Measurements from ENCODE around the gene HOXA1. TPM values are rescaled to one million over a fixed set of nuclear protein-coding genes. Genes with fewer than 3 reads are reported as not detected.

HOXA1 gene
- total and polyA plus RNA-seq, 2 donors from 2014 or later = 1.1 to 2.4 TPM

DNA sequence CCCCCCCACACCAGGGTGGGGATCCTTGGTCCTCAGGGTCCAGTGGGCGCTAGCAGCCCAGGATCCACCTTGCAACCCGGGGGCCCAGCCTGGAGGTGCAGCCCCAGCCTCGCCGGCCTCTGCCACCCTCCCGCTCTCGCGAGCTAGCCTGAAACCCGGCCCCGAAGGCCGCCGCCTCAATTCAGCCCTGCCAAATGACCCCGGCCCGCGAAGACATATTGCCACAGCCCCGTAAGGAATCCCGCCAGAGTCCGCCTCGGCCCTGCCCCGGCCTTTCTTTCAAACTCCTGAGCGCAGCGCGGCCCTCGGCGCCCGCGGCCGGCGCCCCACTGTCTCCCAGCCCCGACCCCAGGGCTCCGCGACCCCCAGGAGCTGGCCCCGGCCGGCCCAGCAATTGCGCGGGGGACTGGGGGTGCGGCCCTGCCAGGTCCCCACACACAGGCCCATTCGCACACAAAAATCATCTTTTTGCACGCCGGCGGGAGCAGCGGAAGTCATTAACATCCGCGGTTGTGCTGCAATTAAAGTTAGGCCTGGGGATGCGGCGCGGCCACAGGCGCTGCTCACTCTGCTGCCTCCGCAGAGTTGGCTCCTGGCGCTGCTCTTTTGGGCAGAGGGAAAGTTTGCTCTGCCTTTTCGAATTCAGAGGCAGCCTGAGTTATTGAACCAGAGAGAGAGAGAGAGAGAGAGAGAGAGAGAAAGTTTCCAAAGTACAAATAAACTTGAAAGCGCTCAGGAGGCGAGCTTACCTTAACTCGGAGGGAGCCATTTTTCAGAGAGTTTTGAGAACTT lies 43.7 kb upstream of the HOXA1 start:
- no peaks in the 10 kb centered on the region for H3K9me3 ChIP-seq (ENCODE audit: control insufficient read depth in 2 of 3, insufficient read depth in 1 of 3, low read length in 3 of 3)
- peaks cover 2 to 16% (median 7%) of the 10 kb centered on the region in 3 donors for H3K36me3 ChIP-seq (ENCODE audit: control insufficient read depth in 2 of 3, insufficient read depth in 3 of 3, low read length in 3 of 3)
- TF ChIP-seq CTCF (IDR thresholded peaks at IDR 0.05; ENCODE audit: borderline replicate concordance, extremely low read depth, insufficient read depth) = no peak
- intact Hi-C loops (cut with DNase I) = no loop called here
- H3K4me1 ChIP-seq (ENCODE audit: control insufficient read depth in 2 of 3, insufficient read depth in 2 of 3, low read depth in 1 of 3, low read length in 3 of 3) = peaks cover 9 to 31% (median 13%) of the 10 kb centered on the region in 3 donors
- DNase-seq = peak in 3 of 5 donors; percentile 69 to 87 (median 79)
- no peak for FAIRE-seq
- H3K4me3 ChIP-seq (ENCODE audit: low read length in 3 of 3) = peak overlapping the region; percentile 38 to 89 (median 45)
- H3K9ac ChIP-seq (ENCODE audit: low read length in 3 of 3) = peak overlapping the region; percentile 61 to 97 (median 64)
- no peaks in the 10 kb centered on the region for H3K27me3 ChIP-seq (ENCODE audit: control insufficient read depth, insufficient read depth, low read length)
- peak overlapping the region; percentile 76 to 97 for H3K27ac ChIP-seq (ENCODE audit: low read depth in 2 of 2, low read length in 2 of 2)

GRCh38 chr7:27138985-27139333 lies 43.2 kb upstream of the HOXA1 start:
- H3K4me3 ChIP-seq (ENCODE audit: low read length in 3 of 3) = peak overlapping the region in 2 of 3 donors; percentile 37 to 89
- peak overlapping the region; percentile 76 to 97 for H3K27ac ChIP-seq (ENCODE audit: low read depth in 2 of 2, low read length in 2 of 2)
- intact Hi-C loops (cut with DNase I) = no loop called here
- H3K9ac ChIP-seq (ENCODE audit: low read length in 3 of 3) = peak overlapping the region; percentile 15 to 97 (median 28)
- H3K9me3 ChIP-seq (ENCODE audit: control insufficient read depth in 2 of 3, insufficient read depth in 1 of 3, low read length in 3 of 3) = no peaks in the 10 kb centered on the region
- peaks cover 2 to 16% (median 7%) of the 10 kb centered on the region in 3 donors for H3K36me3 ChIP-seq (ENCODE audit: control insufficient read depth in 2 of 3, insufficient read depth in 3 of 3, low read length in 3 of 3)
- peaks cover 9 to 33% (median 16%) of the 10 kb centered on the region in 3 donors for H3K4me1 ChIP-seq (ENCODE audit: control insufficient read depth in 2 of 3, insufficient read depth in 2 of 3, low read depth in 1 of 3, low read length in 3 of 3)
- DNase-seq (peak in 1 of 5 donors; percentile 79), FAIRE-seq (no peak)
- TF ChIP-seq CTCF (IDR thresholded peaks at IDR 0.05; ENCODE audit: borderline replicate concordance, extremely low read depth, insufficient read depth) = no peak
- no peaks in the 10 kb centered on the region for H3K27me3 ChIP-seq (ENCODE audit: control insufficient read depth, insufficient read depth, low read length)

- DNase-seq = peak in 1 of 5 donors; percentile 51
- intact Hi-C loops (cut with DNase I) = no loop called here
- Histone ChIP-seq H3K36me3 (ENCODE audit: control insufficient read depth in 2 of 3, insufficient read depth in 3 of 3, low read length in 3 of 3) (peaks cover 2 to 16% (median 7%) of the 10 kb centered on the region in 3 donors), H3K27me3 (ENCODE audit: control insufficient read depth, insufficient read depth, low read length) (no peaks in the 10 kb centered on the region), H3K9me3 (ENCODE audit: control insufficient read depth in 2 of 3, insufficient read depth in 1 of 3, low read length in 3 of 3) (no peaks in the 10 kb centered on the region), H3K4me1 (ENCODE audit: control insufficient read depth in 2 of 3, insufficient read depth in 2 of 3, low read depth in 1 of 3, low read length in 3 of 3) (peaks cover 9 to 37% (median 20%) of the 10 kb centered on the region in 3 donors), H3K9ac (ENCODE audit: low read length in 3 of 3) (peak overlapping the region; percentile 15 to 97 (median 41)), H3K27ac (ENCODE audit: low read depth in 2 of 2, low read length in 2 of 2) (peak overlapping the region; percentile 76 to 97), H3K4me3 (ENCODE audit: low read length in 3 of 3) (peak overlapping the region in 1 of 3 donors; percentile 89)
- no peak for FAIRE-seq
- TF ChIP-seq CTCF (IDR thresholded peaks at IDR 0.05; ENCODE audit: borderline replicate concordance, extremely low read depth, insufficient read depth) = no peak
These were observed 42.7 kb upstream of the HOXA1 start for GRCh38 chr7:27138472-27138871.

All from kidney (tissue), 14 donors.